K562 (cell line): ENCODE measurements around the gene INPP5D. TPM values are rescaled to one million over a fixed set of nuclear protein-coding genes. Genes with fewer than 3 reads are reported as not detected.

Experiments used
- BMI1 ChIP-seq: fragments of 150-350 bp; IDR thresholded peaks from 2 replicates; pipeline ENCODE4 v1.6.1; 2014; ENCODE audit warnings: low read length
- CBX3 ChIP-seq, 2 experiments: IDR thresholded peaks; 1 replicate in 1 of 2; 2 replicates in 1 of 2; pipeline ENCODE4 v1.6.1; 2012; ENCODE audit warnings: inconsistent platforms in 2 of 2, low read length in 2 of 2, borderline replicate concordance in 1 of 2, control low read depth in 1 of 2
- CLOCK ChIP-seq: fragments of 250-450 bp; sonication (Bioruptor Pico); IDR thresholded peaks from 2 replicates; pipeline ENCODE4 v1.4.0; 2020; ENCODE audit warnings: mild to moderate bottlenecking, moderate library complexity, borderline replicate concordance
- DACH1 ChIP-seq: fragments of 450-650 bp; IDR thresholded peaks from 2 replicates; pipeline ENCODE4 v1.6.1; 2018; ENCODE audit not compliant: partially characterized antibody
- EP400 ChIP-seq: fragments of 450-650 bp; IDR thresholded peaks from 2 replicates; pipeline ENCODE4 v1.6.1; 2017; ENCODE audit warnings: antibody characterized with exemption, mild to moderate bottlenecking, moderate library complexity
- MTA2 ChIP-seq: fragments of 450-650 bp; IDR thresholded peaks from 2 replicates; pipeline ENCODE4 v1.6.1; 2016; ENCODE audit warnings: low read depth
- NONO ChIP-seq, 2 experiments: fragments of 200-400 bp in 1 of 2; fragments of 450-650 bp in 1 of 2; formaldehyde crosslinking in 1 of 2; IDR thresholded peaks; 2 replicates each; pipeline ENCODE4 v1.6.1; 2017; ENCODE audit warnings: low read depth in 2 of 2, mild to moderate bottlenecking in 2 of 2, moderate library complexity in 2 of 2, low read length in 1 of 2
- RERE ChIP-seq: sonication (generic); formaldehyde crosslinking; IDR thresholded peaks from 2 replicates; pipeline ENCODE4 v1.8.0; 2023; ENCODE audit warnings: missing genetic modification reagents, mild to moderate bottlenecking, borderline replicate concordance
- SRSF1 ChIP-seq: fragments of 200-400 bp; formaldehyde crosslinking; IDR thresholded peaks from 2 replicates; pipeline ENCODE4 v1.6.1; 2017; ENCODE audit warnings: mild to moderate bottlenecking, low read depth, low read length, moderate library complexity
- TBL1XR1 ChIP-seq, 2 experiments: IDR thresholded peaks; 2 replicates each; pipeline ENCODE4 v1.6.1; 2012; ENCODE audit warnings: improper control_type of control experiment in 2 of 2, low read length in 2 of 2, mild to moderate bottlenecking in 1 of 2
- USF2 ChIP-seq: sonication (generic); formaldehyde crosslinking; IDR thresholded peaks from 2 replicates; pipeline ENCODE4 v1.5.0; 2020; ENCODE audit warnings: missing genetic modification reagents
- ZBED1 ChIP-seq: IDR thresholded peaks from 2 replicates; pipeline ENCODE4 v1.6.1; 2014
- ZBTB49 ChIP-seq: sonication (generic); formaldehyde crosslinking; IDR thresholded peaks from 2 replicates; pipeline ENCODE4 v1.8.0; 2022; ENCODE audit warnings: missing genetic modification reagents, mild to moderate bottlenecking, borderline replicate concordance
- ZKSCAN8 ChIP-seq: fragments of 200-800 bp; sonication (Bioruptor generic); IDR thresholded peaks from 2 replicates; pipeline ENCODE4 v1.6.1; 2016; ENCODE audit warnings: missing genetic modification characterization, missing compliant biosample characterization
- ZNF24 ChIP-seq: fragments of 450-650 bp; IDR thresholded peaks from 2 replicates; pipeline ENCODE4 v1.6.1; 2016
- ZNF274 ChIP-seq: IDR thresholded peaks from 2 replicates; pipeline ENCODE4 v1.6.1; 2011; ENCODE audit warnings: low read depth, mild to moderate bottlenecking, low read length, moderate library complexity, borderline replicate concordance
- polyA plus RNA-seq, 8 experiments: library from polyadenylated mRNA; depleted of rRNA in 4 of 8; stranded (reverse) in 5 of 8; unstranded in 3 of 8; fragments of >200 nt; fragmentation: Nextera tagmentation in 2 of 8; fragmentation: Illumina TruSeq in 1 of 8; extraction: Ambion mirVana in 2 of 8; extraction: Trizol in 1 of 8; gene quantifications; 2 replicates each; pipeline versions ENCODE4 v1.2.1 to v1.2.3, GENCODE V29; 2011 to 2014; ENCODE audit warnings: inconsistent platforms in 1 of 8, missing spikeins in 1 of 8
- total RNA-seq, 7 experiments: library from RNA; depleted of rRNA in 6 of 7; stranded (reverse); fragments of >200 nt in 6 of 7; fragmentation: Illumina TruSeq in 2 of 7; extraction: Trizol in 2 of 7; gene quantifications; 2 replicates each; pipeline versions ENCODE4 v1.2.1 to v1.2.3, GENCODE V29; 2011 to 2021; ENCODE audit warnings: low replicate concordance in 1 of 7

The INPP5D gene
- total and polyA plus RNA-seq, 9 of the 15 experiments (the other 6 are each of a cell fraction or from before 2014, with no cell fraction given) = 0.55 to 6.2 (median 2.2) TPM

- TF ChIP-seq RERE (no peak), MTA2 (no peak), TBL1XR1 (IDR thresholded peaks at IDR 0.05; ENCODE audit: low read length in 2 of 2) (peak in 1 of 2 experiments; percentile 73; a peak in 2 of 4 replicates), ZBTB49 (CRISPR knock-in tag) (no peak), BMI1 (no peak), ZNF274 (no peak), CLOCK (no peak), ZKSCAN8 (CRISPR knock-in tag) (no peak), SRSF1 (no peak), ZBED1 (no peak), CBX3 (IDR thresholded peaks at IDR 0.05; ENCODE audit: borderline replicate concordance in 1 of 2, low read length in 2 of 2) (peak in 1 of 2 experiments; percentile 7; a peak in 1 of 3 replicates), ZNF24 (peak; percentile 37; the same call in 1 of the 2 replicates), USF2 (CRISPR knock-in tag) (no peak), EP400 (peak; percentile 75), NONO (IDR thresholded peaks at IDR 0.05; ENCODE audit: low read depth in 2 of 2, low read length in 1 of 2) (no peak), DACH1 (no peak)
These were observed 191.4 kb downstream of the INPP5D start, which contains the start of gene ATG16L1 (continued) for GRCh38 chr2:233251306-233252116.
